ENCODE measurements around the gene PAQR6. TPM values are rescaled to one million over a fixed set of nuclear protein-coding genes. Genes with fewer than 3 reads are reported as not detected.

The PAQR6 gene
- total and polyA plus RNA-seq, 4 donors, result 0.81 to 2.8 (median 2.3) TPM; not detected in 1

- no peaks in the 10 kb centered on the region for H3K9me3 ChIP-seq (ENCODE audit: control insufficient read depth, low read length)
- no peak overlapping the region for H3K4me3 ChIP-seq (ENCODE audit: low read length in 2 of 2)
- no peak overlapping the region for H3K27ac ChIP-seq (ENCODE audit: low read depth in 1 of 2, low read length in 2 of 2)
- intact Hi-C loops (cut with DNase I), result no loop called here
- H3K36me3 ChIP-seq (ENCODE audit: control insufficient read depth in 1 of 2, insufficient read depth in 2 of 2, low read length in 1 of 2), result peaks cover 11 to 29% of the 10 kb centered on the region in 2 donors
- no peaks in the 10 kb centered on the region for H3K27me3 ChIP-seq (ENCODE audit: control insufficient read depth in 1 of 2, insufficient read depth in 2 of 2, low read length in 1 of 2)
- H3K4me1 ChIP-seq (ENCODE audit: control insufficient read depth in 1 of 2, insufficient read depth in 2 of 2, low read length in 2 of 2), result no peaks in the 10 kb centered on the region
- WGBS, 2 donors, result 91 to 94% methylated on average over 2 of the region's 2 CpGs
- ATAC-seq (ENCODE audit: low FRiP score), result no peak
- DNase-seq, result peak in 1 of 2 donors; percentile 8
Observed at GRCh38 chr1:156257711-156258110, 9.9 kb upstream of the PAQR6 start.

DNA sequence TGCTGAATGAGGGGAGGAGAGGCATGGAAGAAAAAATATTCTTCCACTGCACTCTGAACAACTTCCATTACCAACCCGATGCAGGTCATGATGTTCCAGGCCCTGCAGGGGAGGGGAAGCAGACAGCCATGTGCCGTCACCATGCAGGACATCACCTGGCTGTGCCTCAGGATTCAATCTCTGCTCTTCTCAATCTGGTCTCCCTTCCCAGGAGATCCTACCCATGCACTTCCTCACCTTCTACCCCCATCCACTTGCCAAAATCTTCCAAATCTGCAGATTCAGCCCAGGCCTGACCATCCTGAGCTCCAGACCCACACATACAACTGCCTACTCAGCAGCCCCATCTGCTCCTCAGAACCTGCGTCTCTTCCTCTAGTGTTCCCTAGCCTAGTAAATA lies 5.8 kb upstream of the PAQR6 start:
- Histone ChIP-seq H3K27ac (ENCODE audit: low read depth in 1 of 2, low read length in 2 of 2) (no peak overlapping the region), H3K4me1 (ENCODE audit: control insufficient read depth in 1 of 2, insufficient read depth in 2 of 2, low read length in 2 of 2) (no peaks in the 10 kb centered on the region), H3K4me3 (ENCODE audit: low read length in 2 of 2) (no peak overlapping the region), H3K27me3 (ENCODE audit: control insufficient read depth in 1 of 2, insufficient read depth in 2 of 2, low read length in 1 of 2) (no peaks in the 10 kb centered on the region), H3K9me3 (ENCODE audit: control insufficient read depth, low read length) (no peaks in the 10 kb centered on the region), H3K36me3 (ENCODE audit: control insufficient read depth in 1 of 2, insufficient read depth in 2 of 2, low read length in 1 of 2) (peaks cover 4 to 17% of the 10 kb centered on the region in 2 donors)
- no peak for DNase-seq
- intact Hi-C loops (cut with DNase I), result no loop called here
- WGBS, 2 donors, result 93 to 97% methylated on average over 3 of the region's 3 CpGs
- no peak for ATAC-seq (ENCODE audit: low FRiP score)

DNA sequence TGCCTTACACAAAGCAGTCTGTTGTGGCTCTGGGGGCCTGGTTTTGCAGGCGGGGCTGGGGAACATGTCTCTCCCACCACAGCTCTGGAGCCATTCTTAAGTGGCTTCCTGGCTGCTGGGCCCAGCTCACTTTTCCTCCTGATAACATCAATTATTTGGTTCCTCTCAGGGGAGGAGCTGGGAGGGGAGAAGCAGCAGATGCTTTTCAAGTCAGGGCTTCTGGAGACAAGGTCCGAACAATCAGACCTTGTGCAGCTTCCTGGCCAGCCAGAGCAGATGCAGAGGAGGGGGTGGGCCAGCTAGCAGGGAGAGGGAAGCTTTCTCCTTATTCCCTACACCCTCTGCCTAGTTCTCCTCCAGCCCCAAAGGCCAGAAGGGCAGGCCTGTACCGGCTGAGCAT lies 3.7 kb upstream of the PAQR6 start:
- Histone ChIP-seq H3K27ac (ENCODE audit: low read depth in 1 of 2, low read length in 2 of 2) (no peak overlapping the region), H3K27me3 (ENCODE audit: control insufficient read depth in 1 of 2, insufficient read depth in 2 of 2, low read length in 1 of 2) (no peaks in the 10 kb centered on the region), H3K4me3 (ENCODE audit: low read length in 2 of 2) (no peak overlapping the region), H3K4me1 (ENCODE audit: control insufficient read depth in 1 of 2, insufficient read depth in 2 of 2, low read length in 2 of 2) (no peaks in the 10 kb centered on the region), H3K36me3 (ENCODE audit: control insufficient read depth in 1 of 2, insufficient read depth in 2 of 2, low read length in 1 of 2) (peaks cover 4 to 10% of the 10 kb centered on the region in 2 donors), H3K9me3 (ENCODE audit: control insufficient read depth, low read length) (no peaks in the 10 kb centered on the region)
- ATAC-seq (ENCODE audit: low FRiP score) (no peak), DNase-seq (no peak)
- WGBS, 2 donors, result 58 to 72% methylated on average over 3 of the region's 3 CpGs
- intact Hi-C loops (cut with DNase I), result no loop called here

DNA sequence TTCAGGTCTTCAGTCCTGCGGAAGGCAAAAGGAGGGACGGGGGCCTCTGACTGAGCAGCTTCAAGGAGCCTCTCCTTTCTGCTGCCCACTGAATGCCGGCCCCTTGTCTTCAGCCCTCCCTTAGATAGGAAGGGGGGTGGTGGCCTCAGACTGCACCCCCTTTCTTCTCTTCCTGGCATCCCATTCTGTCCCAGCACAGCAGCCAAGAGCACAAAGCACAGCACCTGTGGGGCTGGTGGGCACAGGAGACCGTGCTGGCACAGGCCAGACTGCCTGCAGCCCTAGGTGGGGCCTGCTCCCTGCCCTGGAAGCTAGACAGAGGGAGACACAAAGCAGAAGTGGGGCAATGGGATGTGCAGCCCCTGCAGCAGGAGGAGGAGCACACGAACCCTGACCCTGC lies 1.7 kb upstream of the PAQR6 start:
- WGBS, 2 donors, result 89% methylated on average over 5 of the region's 5 CpGs
- H3K9me3 ChIP-seq (ENCODE audit: control insufficient read depth, low read length), result no peaks in the 10 kb centered on the region
- no peak for ATAC-seq (ENCODE audit: low FRiP score)
- DNase-seq, result no peak
- no peak overlapping the region for H3K4me3 ChIP-seq (ENCODE audit: low read length in 2 of 2)
- H3K36me3 ChIP-seq (ENCODE audit: control insufficient read depth in 1 of 2, insufficient read depth in 2 of 2, low read length in 1 of 2), result peaks cover 0 to 10% of the 10 kb centered on the region in 2 donors
- no peaks in the 10 kb centered on the region for H3K4me1 ChIP-seq (ENCODE audit: control insufficient read depth in 1 of 2, insufficient read depth in 2 of 2, low read length in 2 of 2)
- intact Hi-C loops (cut with DNase I), result no loop called here
- H3K27me3 ChIP-seq (ENCODE audit: control insufficient read depth in 1 of 2, insufficient read depth in 2 of 2, low read length in 1 of 2), result no peaks in the 10 kb centered on the region
- no peak overlapping the region for H3K27ac ChIP-seq (ENCODE audit: low read depth in 1 of 2, low read length in 2 of 2)

DNA sequence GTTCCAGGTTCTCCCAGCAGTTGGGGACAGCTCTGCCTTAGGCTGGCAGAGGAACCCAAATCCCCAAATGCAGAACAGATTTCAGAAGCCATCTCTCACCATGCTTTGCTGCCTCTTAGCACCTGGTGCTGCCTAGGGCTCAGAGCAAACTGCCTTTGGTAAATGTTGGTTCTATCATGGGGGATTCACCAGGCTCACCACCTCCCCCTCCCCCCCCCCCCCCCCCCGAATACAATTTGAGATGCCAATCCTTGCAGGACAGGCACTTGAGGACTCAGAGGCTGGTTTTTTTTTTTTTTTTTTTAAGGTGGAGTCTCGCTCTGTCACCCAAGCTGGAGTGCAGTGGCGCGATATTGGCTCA lies 447 bp upstream of the PAQR6 start:
- Histone ChIP-seq H3K27me3 (ENCODE audit: control insufficient read depth in 1 of 2, insufficient read depth in 2 of 2, low read length in 1 of 2) (no peaks in the 10 kb centered on the region), H3K27ac (ENCODE audit: low read depth in 1 of 2, low read length in 2 of 2) (no peak overlapping the region), H3K36me3 (ENCODE audit: control insufficient read depth in 1 of 2, insufficient read depth in 2 of 2, low read length in 1 of 2) (peaks cover 0 to 7% of the 10 kb centered on the region in 2 donors), H3K4me3 (ENCODE audit: low read length in 2 of 2) (no peak overlapping the region), H3K9me3 (ENCODE audit: control insufficient read depth, low read length) (no peaks in the 10 kb centered on the region), H3K4me1 (ENCODE audit: control insufficient read depth in 1 of 2, insufficient read depth in 2 of 2, low read length in 2 of 2) (no peaks in the 10 kb centered on the region)
- intact Hi-C loops (cut with DNase I), result no loop called here
- no peak for ATAC-seq (ENCODE audit: low FRiP score)
- WGBS, 2 donors, result 71 to 96% methylated on average over 3 to 4 of the region's 4 CpGs
- no peak for DNase-seq

DNA sequence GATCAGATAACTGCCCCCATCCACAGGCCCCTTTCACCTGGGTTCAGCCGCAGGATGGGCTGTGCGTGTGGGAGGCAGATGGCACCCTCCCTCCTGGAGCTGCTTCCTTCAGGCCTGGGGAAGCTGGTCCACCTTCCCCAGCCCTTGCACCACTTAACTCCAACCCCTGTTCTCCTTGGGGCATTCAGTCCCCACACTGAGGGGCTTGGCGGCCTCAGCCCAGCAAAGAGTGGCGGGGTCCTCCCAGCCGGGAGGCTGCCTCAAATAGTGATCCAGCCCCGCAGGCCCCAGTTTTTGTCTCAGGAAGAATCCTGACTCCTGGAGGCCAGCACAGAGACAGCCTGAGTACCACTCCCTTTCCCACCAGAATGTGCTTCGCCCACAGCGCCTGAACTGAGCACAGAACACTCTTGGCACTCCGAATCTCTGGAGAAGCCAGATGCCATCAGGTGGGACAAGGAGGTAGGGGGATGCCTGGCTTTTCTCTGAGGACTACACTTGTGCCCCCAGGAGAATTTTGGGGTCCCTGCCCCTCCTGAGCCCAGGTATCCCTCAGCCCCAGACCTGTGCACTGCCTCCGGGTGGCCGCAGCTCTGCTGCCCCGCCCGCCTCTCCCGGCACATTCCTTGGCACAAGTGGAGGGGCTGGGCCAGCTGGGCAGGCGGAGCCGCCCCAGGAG lies 936 bp downstream of the PAQR6 start:
- Histone ChIP-seq H3K9me3 (ENCODE audit: control insufficient read depth, low read length) (no peaks in the 10 kb centered on the region), H3K4me3 (ENCODE audit: low read length in 2 of 2) (no peak overlapping the region), H3K36me3 (ENCODE audit: control insufficient read depth in 1 of 2, insufficient read depth in 2 of 2, low read length in 1 of 2) (peaks cover 0 to 5% of the 10 kb centered on the region in 2 donors), H3K4me1 (ENCODE audit: control insufficient read depth in 1 of 2, insufficient read depth in 2 of 2, low read length in 2 of 2) (no peaks in the 10 kb centered on the region), H3K27me3 (ENCODE audit: control insufficient read depth in 1 of 2, insufficient read depth in 2 of 2, low read length in 1 of 2) (no peaks in the 10 kb centered on the region), H3K27ac (ENCODE audit: low read depth in 1 of 2, low read length in 2 of 2) (no peak overlapping the region)
- peak; percentile 52 for ATAC-seq (ENCODE audit: low FRiP score)
- intact Hi-C loops (cut with DNase I), result no loop called here
- DNase-seq, result peak; percentile 64 to 81
- WGBS, 2 donors, result 37 to 43% methylated on average over 14 to 16 of the region's 16 CpGs

DNA sequence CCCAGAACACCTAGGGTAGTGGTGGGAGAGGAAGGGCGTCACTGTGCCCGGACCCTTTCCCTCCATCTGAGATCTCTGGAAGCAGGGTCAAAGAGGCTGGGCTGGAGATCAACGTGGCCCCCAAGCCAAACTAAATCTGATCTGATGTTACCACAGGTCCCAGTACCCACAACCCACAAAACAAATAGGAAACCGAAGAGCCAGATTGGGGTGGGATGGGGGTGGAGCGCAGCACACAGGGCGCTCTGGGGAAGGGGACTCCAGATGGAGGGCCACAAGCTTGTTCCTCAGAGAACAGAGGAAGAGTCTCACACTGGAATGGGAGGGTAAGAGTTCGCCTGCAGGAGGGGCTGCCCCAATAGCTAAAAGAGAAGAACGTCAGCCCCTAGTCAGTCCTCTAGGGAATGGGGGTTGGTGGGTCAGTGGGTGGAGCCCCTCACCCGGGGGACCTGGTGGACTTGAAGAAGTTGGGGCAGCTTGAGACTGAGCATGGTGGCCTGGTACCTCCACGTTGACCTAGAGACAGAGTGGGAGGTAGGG lies 1.5 kb downstream of the PAQR6 start:
- H3K36me3 ChIP-seq (ENCODE audit: control insufficient read depth in 1 of 2, insufficient read depth in 2 of 2, low read length in 1 of 2), result peaks cover 0 to 4% of the 10 kb centered on the region in 2 donors
- no peaks in the 10 kb centered on the region for H3K9me3 ChIP-seq (ENCODE audit: control insufficient read depth, low read length)
- intact Hi-C loops (cut with DNase I), result no loop called here
- no peaks in the 10 kb centered on the region for H3K4me1 ChIP-seq (ENCODE audit: control insufficient read depth in 1 of 2, insufficient read depth in 2 of 2, low read length in 2 of 2)
- H3K27ac ChIP-seq (ENCODE audit: low read depth in 1 of 2, low read length in 2 of 2), result no peak overlapping the region
- no peak for DNase-seq
- H3K27me3 ChIP-seq (ENCODE audit: control insufficient read depth in 1 of 2, insufficient read depth in 2 of 2, low read length in 1 of 2), result no peaks in the 10 kb centered on the region
- ATAC-seq (ENCODE audit: low FRiP score), result no peak
- 54 to 55% methylated on average over 10 of the region's 10 CpGs for WGBS, 2 donors
- H3K4me3 ChIP-seq (ENCODE audit: low read length in 2 of 2), result no peak overlapping the region

DNA sequence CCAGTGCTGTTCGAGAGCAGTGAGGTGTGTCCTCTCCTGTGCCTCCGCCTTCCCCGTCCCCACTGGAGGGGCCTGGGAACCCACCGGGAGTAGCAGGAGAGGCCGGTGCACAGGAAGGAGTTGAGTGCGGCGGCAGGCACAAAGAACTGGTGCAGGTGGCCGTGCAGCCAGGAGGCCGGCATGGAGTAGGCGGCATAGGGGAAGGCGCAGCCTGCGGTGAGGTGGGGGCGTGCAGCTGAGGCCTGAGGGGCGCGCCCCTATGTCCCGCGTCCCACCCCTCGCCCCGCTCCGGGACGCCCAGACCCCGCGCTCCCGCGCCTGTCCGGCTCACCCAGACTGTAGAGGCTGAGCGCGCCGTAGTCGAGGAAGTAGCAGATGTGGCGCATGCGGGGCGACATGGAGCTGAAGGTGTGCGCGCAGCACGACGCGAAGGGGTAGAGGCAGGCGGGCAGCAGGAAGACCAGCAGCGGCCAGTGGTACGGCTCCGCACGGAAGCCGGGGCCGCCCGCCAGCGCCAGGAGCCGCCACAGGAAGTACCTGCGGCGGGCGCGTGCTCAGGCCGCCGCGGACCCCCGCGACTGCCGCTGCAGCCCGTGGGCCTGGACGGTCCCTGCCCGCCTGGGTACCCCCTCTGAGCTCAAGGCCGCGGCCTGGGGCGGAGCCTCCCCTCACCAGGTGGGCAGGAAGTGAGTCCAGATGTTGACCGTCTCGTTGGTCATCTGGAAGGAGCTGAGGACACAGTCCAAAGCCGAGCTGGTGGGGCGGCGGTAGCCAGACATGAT lies 2.2 kb downstream of the PAQR6 start:
- intact Hi-C loops (cut with DNase I), result no loop called here
- WGBS, 2 donors, result 4 to 5% methylated on average over 52 to 69 of the region's 69 CpGs
- H3K27ac ChIP-seq (ENCODE audit: low read depth in 1 of 2, low read length in 2 of 2), result no peak overlapping the region
- ATAC-seq (ENCODE audit: low FRiP score) (no peak), DNase-seq (no peak)
- H3K4me3 ChIP-seq (ENCODE audit: low read length in 2 of 2), result no peak overlapping the region
- no peaks in the 10 kb centered on the region for H3K27me3 ChIP-seq (ENCODE audit: control insufficient read depth in 1 of 2, insufficient read depth in 2 of 2, low read length in 1 of 2)
- peaks cover 0 to 1% of the 10 kb centered on the region in 2 donors for H3K36me3 ChIP-seq (ENCODE audit: control insufficient read depth in 1 of 2, insufficient read depth in 2 of 2, low read length in 1 of 2)
- no peaks in the 10 kb centered on the region for H3K9me3 ChIP-seq (ENCODE audit: control insufficient read depth, low read length)
- H3K4me1 ChIP-seq (ENCODE audit: control insufficient read depth in 1 of 2, insufficient read depth in 2 of 2, low read length in 2 of 2), result no peaks in the 10 kb centered on the region

DNA sequence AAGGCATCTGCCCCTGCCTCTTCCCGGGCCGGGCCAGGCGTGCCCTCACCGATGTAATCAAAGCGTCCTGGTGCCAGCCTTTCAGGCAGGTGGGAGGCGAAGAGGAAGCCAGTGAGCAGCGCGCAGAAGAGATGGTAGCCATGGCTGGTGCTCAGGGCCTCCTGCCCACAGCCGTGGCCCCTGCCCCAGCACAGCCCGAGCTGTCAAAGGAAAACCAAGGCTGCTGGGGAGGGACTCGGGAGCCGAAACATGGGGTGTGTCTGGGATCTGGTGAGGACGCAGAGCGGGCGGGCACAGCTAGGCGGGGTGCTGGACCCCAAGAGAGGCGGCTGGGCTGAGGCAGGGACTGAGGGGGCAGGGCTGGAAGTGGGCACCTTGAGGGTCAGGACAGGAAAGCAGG lies 3.1 kb downstream of the PAQR6 start:
- intact Hi-C loops (cut with DNase I), result no loop called here
- peak in 1 of 2 donors; percentile 63 for DNase-seq
- Histone ChIP-seq H3K27ac (ENCODE audit: low read depth in 1 of 2, low read length in 2 of 2) (no peak overlapping the region), H3K27me3 (ENCODE audit: control insufficient read depth in 1 of 2, insufficient read depth in 2 of 2, low read length in 1 of 2) (no peaks in the 10 kb centered on the region), H3K4me3 (ENCODE audit: low read length in 2 of 2) (no peak overlapping the region), H3K36me3 (ENCODE audit: control insufficient read depth in 1 of 2, insufficient read depth in 2 of 2, low read length in 1 of 2) (no peaks in the 10 kb centered on the region), H3K4me1 (ENCODE audit: control insufficient read depth in 1 of 2, insufficient read depth in 2 of 2, low read length in 2 of 2) (no peaks in the 10 kb centered on the region), H3K9me3 (ENCODE audit: control insufficient read depth, low read length) (no peaks in the 10 kb centered on the region)
- WGBS, 2 donors, result 90 to 91% methylated on average over 17 of the region's 17 CpGs
- no peak for ATAC-seq (ENCODE audit: low FRiP score)
